Endothelial cell of umbilical vein (primary cell): ENCODE data around the gene SNAI3. TPM values are rescaled to one million over a fixed set of nuclear protein-coding genes. Genes with fewer than 3 reads are reported as not detected.

Experiments used
- BruUV-seq: library from RNA; stranded (reverse); fragments of 400-500 nt; replicated peaks from 2 replicates; lab custom pipeline; 2021; lab: Mats Ljungman, UMichigan
- CTCF ChIA-PET: fragments of 300-600, 350-600 bp; sonication (Branson Sonifier 250); formaldehyde crosslinking; loops from one replicate; lab custom pipeline; 2021; ENCODE audit warnings: antibody characterized with exemption, inconsistent platforms; lab: Charles Lee
- POLR2A ChIA-PET: fragments of 300-600, 350-600 bp; sonication (Branson Sonifier 250); formaldehyde crosslinking; loops from one replicate; lab custom pipeline; 2021; ENCODE audit warnings: antibody characterized with exemption, inconsistent platforms; lab: Charles Lee
- DNase-seq: peaks from one replicate; pipeline ENCODE4 v3.0.0-alpha.2; 2011; ENCODE audit warnings: low read depth, low spot score
- FAIRE-seq: peaks from 2 replicates; lab custom pipeline; 2011; peaks lifted over from hg19 to GRCh38; lab: Jason Lieb, UNC
- H2AFZ ChIP-seq: 2 replicates; pipeline ENCODE4 v1.6.0; 2012; ENCODE audit warnings: low read depth, low read length, control low read depth, inconsistent platforms
- H3K27ac ChIP-seq: 2 replicates; pipeline ENCODE4 v1.5.1; 2011; ENCODE audit warnings: low read depth, mild to moderate bottlenecking, control low read depth, low read length, moderate library complexity; ENCODE audit not compliant: insufficient read depth
- H3K27me3 ChIP-seq, 2 experiments: 2 replicates each; pipeline versions ENCODE4 v1.6.0 to v1.6.1; 2011; ENCODE audit warnings: low read length in 2 of 2, mixed read lengths in 1 of 2; ENCODE audit not compliant: control insufficient read depth in 2 of 2, insufficient read depth in 2 of 2
- H3K36me3 ChIP-seq, 2 experiments: 2 replicates in 1 of 2; 3 replicates in 1 of 2; pipeline ENCODE4 v1.5.1; 2011; ENCODE audit warnings: low read length in 2 of 2, mild to moderate bottlenecking in 1 of 2, moderate library complexity in 1 of 2; ENCODE audit not compliant: control insufficient read depth in 2 of 2, insufficient read depth in 2 of 2; ENCODE audit errors: extremely low read depth in 1 of 2
- H3K4me1 ChIP-seq: 3 replicates; pipeline ENCODE4 v1.5.1; 2011; ENCODE audit warnings: mild to moderate bottlenecking, low read length; ENCODE audit not compliant: control insufficient read depth, insufficient read depth; ENCODE audit errors: extremely low read depth
- H3K4me2 ChIP-seq: 2 replicates; pipeline ENCODE4 v1.6.1; 2011; ENCODE audit warnings: low read length, control low read depth, mixed read lengths; ENCODE audit not compliant: insufficient read depth
- H3K4me3 ChIP-seq, 3 experiments: fragments of 200-600 bp in 1 of 3; sonication (generic), shearing (Covaris generic) in 1 of 3; replicated peaks in 1 of 3; 2 replicates each; pipeline ENCODE4 v1.5.1; 2011 to 2016; ENCODE audit warnings: control low read depth in 3 of 3, low read length in 3 of 3, mild to moderate bottlenecking in 2 of 3, inconsistent platforms in 1 of 3, low read depth in 1 of 3, moderate library complexity in 1 of 3; ENCODE audit not compliant: insufficient read depth in 1 of 3
- H3K79me2 ChIP-seq: 2 replicates; pipeline ENCODE4 v1.6.0; 2012; ENCODE audit warnings: low read length, inconsistent platforms; ENCODE audit not compliant: control insufficient read depth, insufficient read depth
- H3K9ac ChIP-seq: replicated peaks from 2 replicates; pipeline ENCODE3; 2011; ENCODE audit warnings: low read length, control low read depth; ENCODE audit not compliant: insufficient read depth; ENCODE audit errors: extremely low read depth
- H3K9me1 ChIP-seq: replicated peaks from 3 replicates; pipeline ENCODE4 v1.6.0; 2011; ENCODE audit warnings: mild to moderate bottlenecking, low read length; ENCODE audit not compliant: control insufficient read depth, insufficient read depth; ENCODE audit errors: extremely low read depth
- H3K9me3 ChIP-seq: replicated peaks from 2 replicates; pipeline ENCODE4 v1.5.1; 2012; ENCODE audit warnings: low read length, inconsistent platforms; ENCODE audit not compliant: control insufficient read depth, insufficient read depth
- H4K20me1 ChIP-seq: replicated peaks from 2 replicates; pipeline ENCODE3; 2011; ENCODE audit warnings: mild to moderate bottlenecking, low read length; ENCODE audit not compliant: control insufficient read depth, insufficient read depth; ENCODE audit errors: extremely low read depth
- CTCF ChIP-seq, 2 donors: IDR thresholded peaks; 1 replicate in 1 of 2; 2 replicates in 1 of 2; pipeline ENCODE4 v1.5.1; 2011; ENCODE audit warnings: low read length in 2 of 2, mild to moderate bottlenecking in 2 of 2, moderate library complexity in 2 of 2, control low read depth in 1 of 2, inconsistent platforms in 1 of 2, low read depth in 1 of 2; ENCODE audit not compliant: insufficient read depth in 1 of 2; ENCODE audit errors: extremely low read depth in 1 of 2
- EZH2 ChIP-seq: IDR thresholded peaks from 2 replicates; pipeline ENCODE4 v1.6.1; 2012; ENCODE audit warnings: borderline replicate concordance, low read depth, mild to moderate bottlenecking, moderate library complexity, low read length, inconsistent platforms; ENCODE audit not compliant: severe bottlenecking
- FOS ChIP-seq: IDR thresholded peaks from 2 replicates; pipeline ENCODE4 v1.6.1; 2011; ENCODE audit warnings: mild to moderate bottlenecking, low read length, moderate library complexity, borderline replicate concordance; ENCODE audit not compliant: insufficient read depth
- GATA2 ChIP-seq: IDR thresholded peaks from 2 replicates; pipeline ENCODE4 v1.7.0; 2011; ENCODE audit warnings: low read depth, mild to moderate bottlenecking, moderate library complexity, mixed read lengths, low read length; ENCODE audit not compliant: insufficient read length, insufficient read depth
- JUN ChIP-seq: IDR thresholded peaks from 2 replicates; pipeline ENCODE4 v1.6.1; 2011; ENCODE audit warnings: borderline replicate concordance, low read depth; ENCODE audit not compliant: insufficient read length, insufficient read depth
- MAX ChIP-seq: IDR thresholded peaks from 2 replicates; pipeline ENCODE4 v1.6.1; 2011; ENCODE audit not compliant: insufficient read depth, insufficient read length
- MYC ChIP-seq: IDR thresholded peaks from one replicate; pipeline ENCODE4 v1.6.1; 2011; ENCODE audit warnings: mild to moderate bottlenecking, low read depth, low read length
- POLR2A ChIP-seq: IDR thresholded peaks from 2 replicates; pipeline ENCODE4 v1.6.1; 2012; ENCODE audit warnings: low read depth, mild to moderate bottlenecking, control low read depth, low read length
- POLR2AphosphoS5 ChIP-seq: IDR thresholded peaks from 2 replicates; pipeline ENCODE4 v1.6.1; 2012; ENCODE audit warnings: low read depth, mild to moderate bottlenecking, control low read depth, low read length, moderate library complexity; ENCODE audit not compliant: insufficient read depth
- dilution Hi-C: fragments of 300-500 bp; cut with MboI; formaldehyde crosslinking; loops from one replicate; pipeline ENCODE4 v1.15.0; 2019; ENCODE audit warnings: low sequenced_read_pairs; ENCODE audit not compliant: extremely low pct_ligation_motif_present
- intact Hi-C: fragments of 100-400 bp; cut with micrococcal nuclease; formaldehyde crosslinking; loops from one replicate; pipeline ENCODE4 v1.10.0; 2022
- polyA plus RNA-seq, 4 experiments: library from polyadenylated mRNA; depleted of rRNA in 3 of 4; stranded (reverse) in 3 of 4; unstranded in 1 of 4; fragments of >200 nt; gene quantifications; 2 replicates each; pipeline versions ENCODE4 v1.2.1 to v1.2.3, GENCODE V29; 2011 to 2012; ENCODE audit warnings: missing spikeins in 1 of 4
- total RNA-seq: library from RNA; stranded (reverse); gene quantifications from 2 replicates; pipeline ENCODE4 v1.2.3, GENCODE V29; 2021

SNAI3 gene
- total and polyA plus RNA-seq, 2 donors (not counting 3 experiments of a cell fraction or from before 2014, with no cell fraction given): 0.30 to 0.31 TPM

- Histone ChIP-seq H3K27me3 (peaks cover 8 to 19% of the 10 kb centered on the region in 2 experiments), H3K9me1 (no peaks in the 10 kb centered on the region), H3K4me1 (peaks cover 8% of the 10 kb centered on the region), H3K27ac (no peak overlapping the region), H3K36me3 (peaks cover 0 to 4% of the 10 kb centered on the region in 2 experiments), H3K9me3 (no peaks in the 10 kb centered on the region), H3K79me2 (no peaks in the 10 kb centered on the region), H4K20me1 (no peaks in the 10 kb centered on the region), H2AFZ (peak overlapping the region; percentile 18), H3K9ac (no peak overlapping the region), H3K4me3 (peak overlapping the region in 1 of 3 experiments; percentile 38), H3K4me2 (peak overlapping the region; percentile 79)
- no TSS peak for BruUV-seq
- dilution Hi-C loops: no loop called here
- ChIA-PET POLR2A (no interaction called here), CTCF (no interaction called here)
- no peak for TF ChIP-seq FOS
- no peak for TF ChIP-seq POLR2AphosphoS5
- TF ChIP-seq CTCF (IDR thresholded peaks at IDR 0.05; ENCODE audit: extremely low read depth in 1 of 2, insufficient read depth in 1 of 2, low read depth in 1 of 2, low read length in 2 of 2): no peak
- TF ChIP-seq JUN: no peak
- no peak for TF ChIP-seq POLR2A
- no peak for TF ChIP-seq MAX
- TF ChIP-seq GATA2: no peak
- TF ChIP-seq EZH2: no peak
- no peak for TF ChIP-seq MYC
- FAIRE-seq (peak; percentile 54), DNase-seq (no peak)
- intact Hi-C loops: loop anchor here (2.0 kb wide), 1 partner anchor 28 kb away; the partner anchor contains the start of gene MVD
Measured at GRCh38 chr16:88634994-88635670, 51.2 kb downstream of the SNAI3 start.
